Vagina (tissue), 2 donors: Measurements from ENCODE around the gene IMMP2L.

ENCODE experiments used
- POLR2A ChIP-seq, 2 donors: fragments of 450-650 bp; IDR thresholded peaks; one replicate each; pipeline ENCODE4 v1.6.1; 2017; ENCODE audit warnings: antibody characterized with exemption in 2 of 2, mild to moderate bottlenecking in 2 of 2, moderate library complexity in 2 of 2
- POLR2AphosphoS5 ChIP-seq, 2 donors: sonication (generic); formaldehyde crosslinking; IDR thresholded peaks; one replicate each; pipeline ENCODE4 v1.9.0; 2017; ENCODE audit warnings: antibody characterized with exemption in 2 of 2, mild to moderate bottlenecking in 2 of 2, low read depth in 1 of 2; ENCODE audit not compliant: insufficient read depth in 1 of 2
- TF ChIP-seq, protein P1 (sequence below), 3 experiments: fragments of 450-650 bp in 2 of 3; fragments of 200-600 bp in 1 of 3; sonication (generic) in 1 of 3; IDR thresholded peaks; one replicate each; pipeline ENCODE4 v1.5.1; 2017 to 2019; ENCODE audit warnings: antibody characterized with exemption in 3 of 3, mild to moderate bottlenecking in 2 of 3, moderate library complexity in 2 of 3

GRCh38 chr7:111343017-111343416 lies 219.3 kb downstream of the IMMP2L start:
- TF ChIP-seq POLR2AphosphoS5 (IDR thresholded peaks at IDR 0.05; ENCODE audit: insufficient read depth in 1 of 2, low read depth in 1 of 2) = no peak
- TF ChIP-seq POLR2A (IDR thresholded peaks at IDR 0.05) = no peak
- TF ChIP-seq, protein P1, sequence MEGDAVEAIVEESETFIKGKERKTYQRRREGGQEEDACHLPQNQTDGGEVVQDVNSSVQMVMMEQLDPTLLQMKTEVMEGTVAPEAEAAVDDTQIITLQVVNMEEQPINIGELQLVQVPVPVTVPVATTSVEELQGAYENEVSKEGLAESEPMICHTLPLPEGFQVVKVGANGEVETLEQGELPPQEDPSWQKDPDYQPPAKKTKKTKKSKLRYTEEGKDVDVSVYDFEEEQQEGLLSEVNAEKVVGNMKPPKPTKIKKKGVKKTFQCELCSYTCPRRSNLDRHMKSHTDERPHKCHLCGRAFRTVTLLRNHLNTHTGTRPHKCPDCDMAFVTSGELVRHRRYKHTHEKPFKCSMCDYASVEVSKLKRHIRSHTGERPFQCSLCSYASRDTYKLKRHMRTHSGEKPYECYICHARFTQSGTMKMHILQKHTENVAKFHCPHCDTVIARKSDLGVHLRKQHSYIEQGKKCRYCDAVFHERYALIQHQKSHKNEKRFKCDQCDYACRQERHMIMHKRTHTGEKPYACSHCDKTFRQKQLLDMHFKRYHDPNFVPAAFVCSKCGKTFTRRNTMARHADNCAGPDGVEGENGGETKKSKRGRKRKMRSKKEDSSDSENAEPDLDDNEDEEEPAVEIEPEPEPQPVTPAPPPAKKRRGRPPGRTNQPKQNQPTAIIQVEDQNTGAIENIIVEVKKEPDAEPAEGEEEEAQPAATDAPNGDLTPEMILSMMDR (IDR thresholded peaks at IDR 0.05) = no peak
